ENCODE measurements around the gene SIRPG. TPM values are rescaled to one million over a fixed set of nuclear protein-coding genes. Genes with fewer than 3 reads are reported as not detected.
"Not testable (repeated sequence)": the region's sequence is repeated elsewhere in the genome, so short reads cannot be mapped to it uniquely, and the experiment has no call there.

The SIRPG gene
- 10 to 100 TPM; 37.0 to 55.4 TPM for total RNA-seq

DNA sequence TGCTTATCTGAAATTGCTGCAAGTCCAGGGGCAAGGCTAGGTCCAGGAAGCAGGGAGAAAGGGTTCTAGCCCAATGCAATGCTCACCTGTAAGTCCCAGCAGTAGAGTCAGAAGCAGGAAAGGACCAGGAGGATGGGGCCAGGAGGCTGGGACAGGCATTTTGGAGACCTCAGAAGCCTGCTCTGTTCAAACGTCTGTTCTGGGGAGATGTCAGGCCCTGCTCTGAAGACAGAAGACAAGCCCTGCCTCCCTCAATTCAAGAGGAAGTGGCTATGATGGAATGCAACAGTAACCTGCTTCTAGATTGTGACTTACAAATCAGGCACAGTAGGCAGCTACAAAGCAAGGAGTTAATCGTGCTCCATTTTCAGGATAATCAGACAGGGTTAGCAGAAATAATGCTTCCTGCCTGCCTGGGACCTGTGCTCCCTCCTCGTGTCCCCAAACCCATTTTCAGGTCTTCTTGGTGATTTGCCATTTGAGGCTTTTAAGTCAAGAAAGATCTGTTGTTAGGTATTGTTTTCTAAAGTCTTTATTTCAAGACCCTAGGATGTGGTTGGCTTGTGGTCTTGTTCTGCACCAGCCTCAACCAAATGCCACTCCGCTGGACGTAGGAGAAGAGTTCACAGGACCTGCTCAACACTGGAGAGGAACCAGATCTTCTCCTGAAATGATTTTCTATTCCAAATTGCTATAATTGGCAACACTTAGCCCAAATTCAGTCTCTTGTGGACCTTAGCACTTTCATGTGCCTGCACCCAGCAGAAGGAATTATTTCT is at the start of gene SIRPG:
Gene SIRPG, minus strand, starts transcription at position 224 of the 779 bp plus-strand sequence. Its CDS starts 65 bp downstream, at position 159.
- DNase-seq, result no peak
- H3K4me1 Mint-ChIP-seq (ENCODE audit: low read depth), result peaks cover 96% of the 10 kb centered on the region
- H3K36me3 Mint-ChIP-seq (ENCODE audit: insufficient read depth in 2 of 2), result peaks cover 17 to 25% of the 10 kb centered on the region in 2 donors
- H3K27me3 Mint-ChIP-seq (ENCODE audit: low read depth), result no peaks in the 10 kb centered on the region
- H3K4me3 Mint-ChIP-seq, result peak within 1 kb of the TSS; percentile 87 to 93
- peak; percentile 46 to 53 for ATAC-seq (replicated peaks in 1 of 2)
- H3K9me3 Mint-ChIP-seq, result peaks cover 4 to 5% of the 10 kb centered on the region in 2 donors
- H3K27ac Mint-ChIP-seq, result peak within 1 kb of the TSS; percentile 96

DNA sequence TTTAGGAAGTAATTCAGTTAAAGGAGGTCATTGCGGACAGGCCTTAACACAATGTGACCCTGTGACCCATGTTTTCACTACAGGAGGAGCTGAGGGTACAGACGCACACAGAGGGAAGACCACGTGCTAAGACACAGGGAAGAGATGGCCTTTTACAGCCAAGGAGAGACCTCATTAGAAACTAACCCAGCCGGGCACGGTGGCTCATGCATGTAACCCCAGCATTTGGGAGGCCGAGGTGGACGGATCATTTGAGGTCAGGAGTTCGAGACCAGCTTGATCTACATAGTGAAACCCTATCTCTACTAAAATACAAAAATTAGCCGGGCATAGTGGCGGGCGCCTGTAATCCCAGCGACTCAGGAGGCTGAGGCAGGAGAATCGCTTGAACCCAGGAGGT is 49.3 kb upstream of the SIRPG start:
- H3K4me1 Mint-ChIP-seq (ENCODE audit: low read depth), result peaks cover 22% of the 10 kb centered on the region
- H3K27me3 Mint-ChIP-seq (ENCODE audit: low read depth); H3K36me3 Mint-ChIP-seq (ENCODE audit: insufficient read depth in 2 of 2); DNase-seq; ATAC-seq (replicated peaks in 1 of 2); H3K9me3 Mint-ChIP-seq; H3K4me3 Mint-ChIP-seq; H3K27ac Mint-ChIP-seq: not testable (repeated sequence)

DNA sequence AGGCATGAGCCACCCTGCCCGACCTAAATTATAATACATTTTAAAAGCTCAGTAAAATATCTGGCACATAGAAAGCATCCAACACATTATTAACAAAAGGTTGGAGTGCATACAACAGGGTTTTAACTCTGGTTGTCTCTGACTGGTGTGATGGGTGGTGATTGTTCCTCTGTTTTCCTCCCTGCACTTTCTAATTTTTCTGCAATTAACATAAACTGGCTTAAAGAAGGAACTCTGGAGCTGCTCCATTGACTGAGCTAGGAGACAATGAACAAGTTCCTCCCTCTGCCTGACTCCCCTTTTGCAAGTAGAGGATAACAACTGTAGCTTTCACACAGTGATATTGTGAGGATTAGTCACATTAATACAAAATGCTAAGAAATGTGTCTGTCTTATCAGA is 48.5 kb upstream of the SIRPG start:
- DNase-seq (no peak), ATAC-seq (replicated peaks in 1 of 2) (no peak)
- H3K36me3 Mint-ChIP-seq (ENCODE audit: insufficient read depth in 2 of 2), result peaks cover 3 to 7% of the 10 kb centered on the region in 2 donors
- peaks cover 22% of the 10 kb centered on the region for H3K4me1 Mint-ChIP-seq (ENCODE audit: low read depth)
- H3K27me3 Mint-ChIP-seq (ENCODE audit: low read depth), result no peaks in the 10 kb centered on the region
- H3K9me3 Mint-ChIP-seq, result peaks cover 0 to 6% of the 10 kb centered on the region in 2 donors
- H3K27ac Mint-ChIP-seq, result no peak overlapping the region
- no peak overlapping the region for H3K4me3 Mint-ChIP-seq

DNA sequence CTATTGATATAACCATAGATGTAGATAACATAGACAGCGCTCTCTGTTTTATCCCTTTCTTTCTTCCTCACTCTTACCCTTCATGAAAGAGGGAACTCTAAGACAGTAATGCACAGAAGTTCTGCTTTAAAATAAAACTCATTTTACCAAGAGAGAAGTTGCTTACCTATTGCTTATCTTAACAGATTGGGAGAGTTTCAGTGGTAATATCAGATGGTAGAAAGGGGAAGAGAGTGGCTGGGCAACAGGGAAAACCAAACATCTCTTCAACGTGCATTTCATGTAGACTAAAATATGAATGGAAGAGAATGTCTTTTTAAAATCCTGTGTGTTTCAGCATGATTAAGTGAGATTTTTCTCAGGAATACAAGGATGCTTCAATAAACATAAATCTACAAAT is 45.3 kb upstream of the SIRPG start:
- Mint-ChIP-seq H3K27ac (no peak overlapping the region), H3K4me1 (ENCODE audit: low read depth) (peaks cover 12% of the 10 kb centered on the region), H3K4me3 (no peak overlapping the region), H3K27me3 (ENCODE audit: low read depth) (no peaks in the 10 kb centered on the region), H3K36me3 (ENCODE audit: insufficient read depth in 2 of 2) (peaks cover 2 to 10% of the 10 kb centered on the region in 2 donors), H3K9me3 (peaks cover 0 to 7% of the 10 kb centered on the region in 2 donors)
- ATAC-seq (replicated peaks in 1 of 2) (no peak), DNase-seq (no peak)

DNA sequence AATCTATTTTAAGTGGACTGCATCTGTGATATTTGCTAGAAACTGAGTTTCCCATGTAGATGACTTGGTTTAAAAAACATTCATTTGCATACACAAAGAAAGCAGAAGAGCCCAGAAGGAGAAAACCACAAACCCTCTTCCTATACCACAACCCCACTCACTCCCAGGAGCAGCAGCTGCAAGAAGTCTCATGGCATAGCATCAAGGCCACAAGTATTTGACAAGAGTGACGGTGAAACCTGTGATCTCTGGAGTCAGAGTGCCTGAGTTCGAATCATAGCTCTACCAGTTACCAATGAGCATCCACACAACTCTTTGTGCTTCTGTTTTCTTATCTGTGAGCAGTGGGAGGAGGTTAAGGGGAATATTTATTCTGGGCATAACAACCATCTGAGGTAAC is 44.7 kb upstream of the SIRPG start:
- Mint-ChIP-seq H3K9me3 (peaks cover 0 to 7% of the 10 kb centered on the region in 2 donors), H3K4me3 (no peak overlapping the region), H3K4me1 (ENCODE audit: low read depth) (peaks cover 11% of the 10 kb centered on the region), H3K27me3 (ENCODE audit: low read depth) (no peaks in the 10 kb centered on the region), H3K27ac (no peak overlapping the region), H3K36me3 (ENCODE audit: insufficient read depth in 2 of 2) (peaks cover 2 to 10% of the 10 kb centered on the region in 2 donors)
- ATAC-seq (replicated peaks in 1 of 2) (no peak), DNase-seq (no peak)

DNA sequence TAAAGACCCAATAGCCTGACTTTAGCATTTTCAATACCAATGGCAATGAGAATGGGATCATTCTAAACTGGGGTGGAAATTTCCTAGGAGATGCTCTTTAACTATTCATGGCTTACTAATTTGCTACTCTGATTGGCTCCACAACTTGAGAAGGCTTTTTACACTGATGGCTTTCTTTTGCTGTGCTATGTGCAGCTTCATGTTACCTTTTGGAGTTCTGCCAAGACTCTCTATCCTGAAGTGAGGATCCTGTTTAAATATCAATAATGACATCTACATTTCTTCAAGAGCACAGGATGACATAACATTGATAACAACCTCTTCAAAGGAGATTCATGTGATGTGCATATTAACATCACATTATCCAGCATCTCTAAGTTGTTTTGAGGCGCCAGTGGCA is 43.4 kb upstream of the SIRPG start:
- no peak for ATAC-seq (replicated peaks in 1 of 2)
- Mint-ChIP-seq H3K4me3 (no peak overlapping the region), H3K9me3 (peaks cover 0 to 7% of the 10 kb centered on the region in 2 donors), H3K36me3 (ENCODE audit: insufficient read depth in 2 of 2) (peaks cover 2 to 10% of the 10 kb centered on the region in 2 donors), H3K4me1 (ENCODE audit: low read depth) (peaks cover 17% of the 10 kb centered on the region), H3K27ac (no peak overlapping the region), H3K27me3 (ENCODE audit: low read depth) (no peaks in the 10 kb centered on the region)
- DNase-seq, result no peak

DNA sequence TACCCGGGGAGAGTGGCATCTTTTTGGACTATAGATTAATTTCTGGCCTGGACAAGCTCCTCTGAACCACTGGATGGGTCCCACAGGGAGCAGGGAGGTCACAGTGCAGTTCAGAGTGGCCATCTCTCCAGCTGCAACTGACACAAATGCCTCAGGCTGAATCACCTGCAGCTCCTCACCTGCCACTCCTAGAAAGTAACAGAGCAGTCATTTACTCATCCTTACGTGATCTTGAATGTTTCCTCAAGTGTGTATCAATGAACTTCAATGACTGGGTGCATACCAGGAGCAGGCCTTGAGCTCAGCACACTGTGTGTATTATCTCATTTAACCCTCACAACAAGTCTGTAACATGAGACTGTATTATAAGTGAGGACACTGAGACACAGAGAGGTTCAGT is 40.0 kb upstream of the SIRPG start:
- no peaks in the 10 kb centered on the region for H3K27me3 Mint-ChIP-seq (ENCODE audit: low read depth)
- H3K36me3 Mint-ChIP-seq (ENCODE audit: insufficient read depth in 2 of 2), result peaks cover 0 to 3% of the 10 kb centered on the region in 2 donors
- H3K9me3 Mint-ChIP-seq, result peaks cover 0 to 4% of the 10 kb centered on the region in 2 donors
- ATAC-seq (replicated peaks in 1 of 2), result no peak
- no peak overlapping the region for H3K27ac Mint-ChIP-seq
- no peak overlapping the region for H3K4me3 Mint-ChIP-seq
- no peak for DNase-seq
- peaks cover 30% of the 10 kb centered on the region for H3K4me1 Mint-ChIP-seq (ENCODE audit: low read depth)

DNA sequence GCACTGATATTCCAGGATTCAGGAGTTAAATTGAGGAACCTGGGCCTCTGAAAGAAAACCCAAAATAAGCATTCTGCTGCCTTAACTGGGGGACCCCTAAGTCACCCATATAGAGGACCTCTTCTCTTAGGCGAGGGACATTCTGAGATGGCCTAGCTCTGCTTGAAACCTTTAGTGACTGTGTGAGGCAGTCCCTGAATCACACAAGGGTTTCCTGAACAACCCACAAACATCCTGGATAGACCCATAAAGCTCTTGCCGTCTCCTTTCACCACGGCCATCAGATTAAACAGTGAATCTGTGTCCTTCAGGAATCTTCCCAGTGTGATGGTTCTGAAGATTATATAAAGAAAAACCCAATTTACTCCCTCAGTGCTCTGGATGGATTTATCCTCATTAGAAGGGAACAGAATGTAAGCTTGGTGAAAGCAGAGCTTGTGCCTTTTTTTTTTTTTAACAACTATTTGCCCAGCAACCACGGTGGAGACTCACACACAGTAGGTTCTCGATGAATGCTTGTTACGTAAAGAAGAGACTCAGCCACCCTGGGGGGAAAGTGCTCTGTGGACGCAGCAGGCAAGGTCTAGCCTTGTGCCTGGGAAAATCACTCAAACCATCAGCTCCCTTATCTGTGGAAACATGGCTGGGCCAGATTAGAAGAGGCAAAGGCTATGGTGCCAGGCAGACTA is 39.1 kb upstream of the SIRPG start:
- Mint-ChIP-seq H3K27ac (peak overlapping the region; percentile 24), H3K4me3 (peak overlapping the region; percentile 25 to 46), H3K4me1 (ENCODE audit: low read depth) (peaks cover 30% of the 10 kb centered on the region), H3K36me3 (ENCODE audit: insufficient read depth in 2 of 2) (peaks cover 2 to 6% of the 10 kb centered on the region in 2 donors), H3K9me3 (peaks cover 0 to 5% of the 10 kb centered on the region in 2 donors), H3K27me3 (ENCODE audit: low read depth) (no peaks in the 10 kb centered on the region)
- no peak for DNase-seq
- ATAC-seq (replicated peaks in 1 of 2), result peak; percentile 77 to 91

DNA sequence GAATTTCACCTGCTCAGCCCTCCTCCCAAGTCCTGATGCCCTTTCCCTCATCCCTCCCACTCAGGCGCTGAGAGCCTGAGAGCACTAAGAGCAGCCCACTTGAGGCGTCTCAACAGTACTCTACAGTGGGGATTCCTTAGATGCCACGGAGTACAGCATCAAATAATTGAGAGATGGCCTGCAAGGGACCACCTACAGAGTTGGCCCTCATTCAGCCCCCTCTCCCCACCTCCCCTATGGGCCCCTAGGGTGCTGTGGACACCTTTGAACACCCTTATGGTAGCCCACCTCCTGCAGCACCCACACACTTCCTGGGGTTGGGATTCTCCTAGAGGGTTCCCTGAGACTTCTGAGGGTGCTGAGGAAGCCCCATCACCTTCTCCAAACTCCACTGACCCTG is 37.1 kb upstream of the SIRPG start:
- no peaks in the 10 kb centered on the region for H3K27me3 Mint-ChIP-seq (ENCODE audit: low read depth)
- peaks cover 39% of the 10 kb centered on the region for H3K4me1 Mint-ChIP-seq (ENCODE audit: low read depth)
- no peak overlapping the region for H3K27ac Mint-ChIP-seq
- no peak overlapping the region for H3K4me3 Mint-ChIP-seq
- no peak for ATAC-seq (replicated peaks in 1 of 2)
- H3K36me3 Mint-ChIP-seq (ENCODE audit: insufficient read depth in 2 of 2), result peaks cover 8 to 9% of the 10 kb centered on the region in 2 donors
- no peak for DNase-seq
- peaks cover 1 to 9% of the 10 kb centered on the region in 2 donors for H3K9me3 Mint-ChIP-seq

DNA sequence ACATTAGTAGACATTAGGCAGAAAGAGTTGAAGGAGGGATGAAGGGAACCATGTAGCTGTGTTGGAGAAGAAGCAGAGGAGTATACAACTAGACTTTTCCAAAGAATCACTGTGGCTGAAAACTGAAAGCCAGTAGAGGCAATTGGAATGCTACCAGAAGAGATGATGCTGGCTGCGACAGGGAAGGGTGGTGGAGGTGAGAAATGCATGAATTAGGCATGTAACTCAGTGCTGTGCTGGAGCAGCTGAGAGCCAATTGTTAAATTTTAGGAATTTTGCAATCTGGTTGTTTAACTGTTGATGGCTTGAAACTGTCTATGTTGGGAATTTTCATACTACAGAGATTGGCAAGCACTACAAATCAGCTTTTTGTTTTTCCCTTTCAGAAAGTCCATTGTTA is 35.8 kb upstream of the SIRPG start:
- peaks cover 6 to 8% of the 10 kb centered on the region in 2 donors for H3K36me3 Mint-ChIP-seq (ENCODE audit: insufficient read depth in 2 of 2)
- H3K9me3 Mint-ChIP-seq, result peaks cover 1 to 7% of the 10 kb centered on the region in 2 donors
- no peak for DNase-seq
- no peaks in the 10 kb centered on the region for H3K27me3 Mint-ChIP-seq (ENCODE audit: low read depth)
- no peak overlapping the region for H3K4me3 Mint-ChIP-seq
- H3K27ac Mint-ChIP-seq, result no peak overlapping the region
- ATAC-seq (replicated peaks in 1 of 2), result no peak
- peaks cover 51% of the 10 kb centered on the region for H3K4me1 Mint-ChIP-seq (ENCODE audit: low read depth)

DNA sequence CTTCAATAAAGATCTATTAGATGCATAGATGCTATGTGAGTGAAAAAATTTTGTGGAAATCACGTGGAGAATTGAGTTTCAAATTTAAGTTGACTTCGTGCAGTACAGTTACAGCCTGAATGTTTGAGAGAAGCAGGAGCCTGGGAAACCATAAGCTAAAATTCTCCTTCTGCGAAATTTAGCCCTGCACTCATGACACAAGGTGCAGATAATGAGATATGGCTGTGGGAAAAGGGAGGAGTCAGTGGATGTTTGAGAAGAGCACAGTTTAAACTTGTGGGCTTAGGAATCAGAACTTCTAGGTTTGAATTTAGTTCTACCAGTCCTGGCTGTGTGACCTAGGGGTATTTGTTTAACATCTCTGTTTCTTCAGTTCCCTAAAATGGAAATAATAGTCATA is 32.1 kb upstream of the SIRPG start:
- no peak for ATAC-seq (replicated peaks in 1 of 2)

DNA sequence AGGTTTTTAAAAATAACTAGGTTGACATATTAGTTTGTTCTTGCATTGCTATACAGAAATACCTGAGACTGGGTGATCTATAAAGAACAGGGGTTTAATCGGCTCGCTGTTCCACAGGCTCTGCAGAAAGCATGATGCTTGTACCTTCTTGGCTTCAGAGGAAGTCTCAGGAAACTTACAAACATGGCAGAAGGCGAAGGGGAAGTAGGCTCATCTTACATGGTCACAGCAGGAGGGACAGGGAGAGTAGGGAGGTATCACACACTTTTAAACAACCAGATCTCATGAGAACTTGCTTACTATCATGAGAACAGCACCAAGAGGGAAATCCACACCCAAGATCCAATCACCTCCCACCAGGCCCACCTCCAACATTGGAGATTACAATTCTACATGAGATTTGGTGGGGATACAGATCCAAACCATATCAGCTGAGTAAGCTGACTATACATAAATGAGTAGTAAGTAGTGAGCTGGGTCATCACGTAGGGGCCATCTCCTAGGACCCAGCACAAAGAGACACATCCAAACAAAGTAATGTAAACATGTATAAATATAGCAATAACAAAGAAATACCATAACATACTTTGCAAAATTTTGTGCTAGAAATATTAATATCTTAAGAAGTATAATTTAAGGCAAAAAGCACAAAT is 31.4 kb upstream of the SIRPG start:
- Mint-ChIP-seq H3K27me3 (ENCODE audit: low read depth) (no peaks in the 10 kb centered on the region), H3K27ac (no peak overlapping the region), H3K36me3 (ENCODE audit: insufficient read depth in 2 of 2) (peaks cover 6 to 8% of the 10 kb centered on the region in 2 donors), H3K9me3 (peaks cover 1 to 7% of the 10 kb centered on the region in 2 donors), H3K4me1 (ENCODE audit: low read depth) (peaks cover 70% of the 10 kb centered on the region), H3K4me3 (peak overlapping the region in 1 of 2 donors; percentile 27)
- DNase-seq (no peak), ATAC-seq (replicated peaks in 1 of 2) (peak; percentile 30 to 46)

More for the DNA sequence above, 32.1 kb upstream of the SIRPG start:
- peaks cover 6 to 8% of the 10 kb centered on the region in 2 donors for H3K36me3 Mint-ChIP-seq (ENCODE audit: insufficient read depth in 2 of 2)
- peaks cover 1 to 7% of the 10 kb centered on the region in 2 donors for H3K9me3 Mint-ChIP-seq
- no peak overlapping the region for H3K4me3 Mint-ChIP-seq
- peaks cover 66% of the 10 kb centered on the region for H3K4me1 Mint-ChIP-seq (ENCODE audit: low read depth)
- H3K27me3 Mint-ChIP-seq (ENCODE audit: low read depth), result no peaks in the 10 kb centered on the region
- no peak for DNase-seq
- no peak overlapping the region for H3K27ac Mint-ChIP-seq

DNA sequence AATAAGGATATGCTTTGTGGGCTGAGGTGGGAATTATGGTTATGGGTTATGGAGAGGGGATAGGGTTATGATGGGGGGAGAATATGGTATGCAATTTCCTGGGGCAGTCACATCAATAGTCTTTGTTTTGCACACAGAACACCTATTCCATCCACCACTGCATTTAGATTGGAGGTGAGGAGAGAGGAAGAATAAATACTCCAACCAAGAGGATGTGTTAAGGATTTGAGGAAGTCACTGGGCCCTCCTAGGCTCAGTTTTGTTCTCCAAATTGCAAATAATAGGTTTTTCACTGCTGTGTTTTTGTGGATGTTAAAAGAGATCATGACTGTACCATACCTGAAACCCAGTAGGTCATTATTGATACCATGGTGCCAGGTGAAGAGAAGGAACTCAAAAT is 29.5 kb upstream of the SIRPG start:
- Mint-ChIP-seq H3K36me3 (ENCODE audit: insufficient read depth in 2 of 2) (peaks cover 9 to 13% of the 10 kb centered on the region in 2 donors), H3K9me3 (peaks cover 1 to 7% of the 10 kb centered on the region in 2 donors), H3K4me3 (peak overlapping the region; percentile 84 to 90), H3K27ac (no peak overlapping the region), H3K27me3 (ENCODE audit: low read depth) (no peaks in the 10 kb centered on the region), H3K4me1 (ENCODE audit: low read depth) (peaks cover 81% of the 10 kb centered on the region)
- DNase-seq (no peak), ATAC-seq (replicated peaks in 1 of 2) (no peak)

Measured in activated T-cell treated with anti-CD3 and anti-CD28 coated beads, Interleukin-2, amount 50 U/mL, for 72 hours (primary cell).